Epithelial cell of esophagus (primary cell): Measurements from ENCODE around the gene PMFBP1.

Source experiments
- DNase-seq: peaks from one replicate; pipeline ENCODE4 v3.0.0; 2010; ENCODE audit warnings: low read depth
- H3K4me3 ChIP-seq: 2 replicates; pipeline ENCODE4 v1.5.1; 2011; ENCODE audit warnings: mild to moderate bottlenecking, low read length, control low read depth
- TF ChIP-seq, protein P1 (sequence below): IDR thresholded peaks from 2 replicates; pipeline ENCODE4 v1.5.1; 2011; ENCODE audit warnings: low read depth, mild to moderate bottlenecking, low read length, control low read depth, inconsistent platforms; ENCODE audit not compliant: insufficient read depth; ENCODE audit errors: missing control alignments

The PMFBP1 gene

GRCh38 chr16:72125635-72126428 is 46.1 kb downstream of the PMFBP1 start:
- no peak for DNase-seq
- TF ChIP-seq, protein P1, sequence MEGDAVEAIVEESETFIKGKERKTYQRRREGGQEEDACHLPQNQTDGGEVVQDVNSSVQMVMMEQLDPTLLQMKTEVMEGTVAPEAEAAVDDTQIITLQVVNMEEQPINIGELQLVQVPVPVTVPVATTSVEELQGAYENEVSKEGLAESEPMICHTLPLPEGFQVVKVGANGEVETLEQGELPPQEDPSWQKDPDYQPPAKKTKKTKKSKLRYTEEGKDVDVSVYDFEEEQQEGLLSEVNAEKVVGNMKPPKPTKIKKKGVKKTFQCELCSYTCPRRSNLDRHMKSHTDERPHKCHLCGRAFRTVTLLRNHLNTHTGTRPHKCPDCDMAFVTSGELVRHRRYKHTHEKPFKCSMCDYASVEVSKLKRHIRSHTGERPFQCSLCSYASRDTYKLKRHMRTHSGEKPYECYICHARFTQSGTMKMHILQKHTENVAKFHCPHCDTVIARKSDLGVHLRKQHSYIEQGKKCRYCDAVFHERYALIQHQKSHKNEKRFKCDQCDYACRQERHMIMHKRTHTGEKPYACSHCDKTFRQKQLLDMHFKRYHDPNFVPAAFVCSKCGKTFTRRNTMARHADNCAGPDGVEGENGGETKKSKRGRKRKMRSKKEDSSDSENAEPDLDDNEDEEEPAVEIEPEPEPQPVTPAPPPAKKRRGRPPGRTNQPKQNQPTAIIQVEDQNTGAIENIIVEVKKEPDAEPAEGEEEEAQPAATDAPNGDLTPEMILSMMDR = no peak
- no peak overlapping the region for H3K4me3 ChIP-seq

GRCh38 chr16:72124761-72125634 is 47.0 kb downstream of the PMFBP1 start:
- peak; percentile 77 for DNase-seq
- no peak overlapping the region for H3K4me3 ChIP-seq
- TF ChIP-seq, protein P1 = peak; percentile 83

GRCh38 chr16:72124148-72124547 is 47.8 kb downstream of the PMFBP1 start:
- no peak for DNase-seq
- no peak overlapping the region for H3K4me3 ChIP-seq
- TF ChIP-seq, protein P1 = no peak

DNA sequence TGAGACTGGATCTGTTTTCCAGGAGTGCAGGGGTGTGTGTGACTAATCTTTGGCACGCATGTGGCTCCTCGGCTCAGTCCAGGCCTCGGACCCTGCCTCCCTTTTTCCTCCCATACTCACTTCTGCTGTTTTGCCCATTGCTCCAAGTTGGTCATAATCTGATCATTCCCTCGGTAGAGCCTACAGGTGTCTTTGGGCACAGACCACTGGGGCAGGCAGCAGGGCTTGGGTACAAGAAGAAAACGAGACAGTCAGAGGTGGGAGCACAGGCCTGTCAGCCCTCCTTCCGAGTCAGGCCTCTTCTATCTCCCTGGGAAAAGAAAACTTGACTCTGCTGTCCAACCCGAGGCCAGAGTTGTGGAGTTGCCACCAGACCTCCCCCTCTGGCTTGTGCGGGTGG is 48.5 kb downstream of the PMFBP1 start:
- DNase-seq = no peak
- no peak overlapping the region for H3K4me3 ChIP-seq
- TF ChIP-seq, protein P1 = no peak

- TF ChIP-seq, protein P1 = no peak
- H3K4me3 ChIP-seq = no peak overlapping the region
- DNase-seq = no peak
Measured at GRCh38 chr16:72122916-72123315, 49.0 kb downstream of the PMFBP1 start.

DNA sequence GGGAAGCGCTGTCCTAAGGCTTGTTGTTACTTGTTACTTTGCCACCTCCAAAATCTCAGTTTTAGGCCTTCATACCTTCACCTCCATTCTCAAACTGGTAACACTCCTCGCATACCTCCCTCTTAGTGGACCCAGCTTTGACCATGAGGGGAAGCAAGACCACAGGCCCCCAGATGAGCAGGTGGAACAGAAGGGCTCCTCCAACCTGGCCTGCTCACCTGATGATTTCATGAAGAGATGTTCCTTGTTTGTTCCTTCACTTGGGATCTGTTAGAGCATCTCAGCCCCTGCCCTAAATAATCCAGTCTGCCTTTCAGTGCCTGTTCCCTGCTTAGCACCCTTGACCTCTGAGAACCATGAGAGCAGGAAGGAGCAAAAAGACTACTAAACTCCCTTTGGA is 49.6 kb downstream of the PMFBP1 start:
- no peak for DNase-seq
- TF ChIP-seq, protein P1 = no peak
- H3K4me3 ChIP-seq = no peak overlapping the region
